Stimulated activated CD4-positive, alpha-beta T cell treated with anti-CD3 and anti-CD28 coated beads, Interleukin-1b, Interleukin-23, amount 100 ng/mL, for 48 hours (primary cell): ENCODE data around the gene ATP5F1E.
A peak's percentile ranks its signal among the peaks of the same experiment; 100 is the strongest.

ENCODE experiments used
- DNase-seq: peaks from one replicate; pipeline ENCODE4 v3.0.0-alpha.2; 2020

Gene ATP5F1E

GRCh38 chr20:59032023-59032712 is at the start of gene ATP5F1E:
Gene ATP5F1E (minus strand): TSS chr20:59032335. CDS start chr20:59032251, 84 bp downstream.
- DNase-seq = peak; percentile 95

- no peak for DNase-seq
Observed at GRCh38 chr20:59081036-59081435, 48.9 kb upstream of the ATP5F1E start.

- DNase-seq = no peak
Observed at GRCh38 chr20:59078231-59078630, 46.1 kb upstream of the ATP5F1E start.

- no peak for DNase-seq
Observed at GRCh38 chr20:59077705-59078104, 45.6 kb upstream of the ATP5F1E start.

GRCh38 chr20:59075934-59076508 is 43.9 kb upstream of the ATP5F1E start:
- DNase-seq = no peak

GRCh38 chr20:59074456-59074855 is 42.3 kb upstream of the ATP5F1E start:
- DNase-seq = no peak

- no peak for DNase-seq
Observed at GRCh38 chr20:59073582-59073981, 41.4 kb upstream of the ATP5F1E start.

GRCh38 chr20:59071216-59071615 is 39.1 kb upstream of the ATP5F1E start:
- no peak for DNase-seq

GRCh38 chr20:59069026-59069425 is 36.9 kb upstream of the ATP5F1E start:
- no peak for DNase-seq

GRCh38 chr20:59068534-59068933 is 36.4 kb upstream of the ATP5F1E start:
- no peak for DNase-seq

- DNase-seq = no peak
Observed at GRCh38 chr20:59064214-59064722, 32.1 kb upstream of the ATP5F1E start.

GRCh38 chr20:59063358-59064213 is 31.5 kb upstream of the ATP5F1E start:
- DNase-seq = no peak

- no peak for DNase-seq
Observed at GRCh38 chr20:59062081-59062480, 29.9 kb upstream of the ATP5F1E start.

GRCh38 chr20:59055302-59055701 is 23.2 kb upstream of the ATP5F1E start:
- DNase-seq = no peak

- no peak for DNase-seq
Observed at GRCh38 chr20:59051666-59052185, 19.6 kb upstream of the ATP5F1E start.

- no peak for DNase-seq
Observed at GRCh38 chr20:59050437-59050836, 18.3 kb upstream of the ATP5F1E start.

- DNase-seq = no peak
Observed at GRCh38 chr20:59048681-59049030, 16.5 kb upstream of the ATP5F1E start.

GRCh38 chr20:59047938-59048680 is 16.0 kb upstream of the ATP5F1E start:
- DNase-seq = peak; percentile 51

- no peak for DNase-seq
Observed at GRCh38 chr20:59046862-59047261, 14.7 kb upstream of the ATP5F1E start.

GRCh38 chr20:59044796-59045195 is 12.7 kb upstream of the ATP5F1E start:
- DNase-seq = no peak

- no peak for DNase-seq
Observed at GRCh38 chr20:59044295-59044694, 12.2 kb upstream of the ATP5F1E start.

GRCh38 chr20:59043698-59044097 is 11.6 kb upstream of the ATP5F1E start:
- DNase-seq = no peak
